GM19395 (cell line): ENCODE measurements around the gene FAM50A.

ENCODE experiments used
- ATAC-seq: cut with Tn5 transposase; IDR thresholded peaks from one replicate; pipeline ENCODE4 v1.9.1; 2021; ENCODE audit warnings: mild to moderate bottlenecking, moderate library complexity; ENCODE audit not compliant: unreplicated experiment

FAM50A gene

DNA sequence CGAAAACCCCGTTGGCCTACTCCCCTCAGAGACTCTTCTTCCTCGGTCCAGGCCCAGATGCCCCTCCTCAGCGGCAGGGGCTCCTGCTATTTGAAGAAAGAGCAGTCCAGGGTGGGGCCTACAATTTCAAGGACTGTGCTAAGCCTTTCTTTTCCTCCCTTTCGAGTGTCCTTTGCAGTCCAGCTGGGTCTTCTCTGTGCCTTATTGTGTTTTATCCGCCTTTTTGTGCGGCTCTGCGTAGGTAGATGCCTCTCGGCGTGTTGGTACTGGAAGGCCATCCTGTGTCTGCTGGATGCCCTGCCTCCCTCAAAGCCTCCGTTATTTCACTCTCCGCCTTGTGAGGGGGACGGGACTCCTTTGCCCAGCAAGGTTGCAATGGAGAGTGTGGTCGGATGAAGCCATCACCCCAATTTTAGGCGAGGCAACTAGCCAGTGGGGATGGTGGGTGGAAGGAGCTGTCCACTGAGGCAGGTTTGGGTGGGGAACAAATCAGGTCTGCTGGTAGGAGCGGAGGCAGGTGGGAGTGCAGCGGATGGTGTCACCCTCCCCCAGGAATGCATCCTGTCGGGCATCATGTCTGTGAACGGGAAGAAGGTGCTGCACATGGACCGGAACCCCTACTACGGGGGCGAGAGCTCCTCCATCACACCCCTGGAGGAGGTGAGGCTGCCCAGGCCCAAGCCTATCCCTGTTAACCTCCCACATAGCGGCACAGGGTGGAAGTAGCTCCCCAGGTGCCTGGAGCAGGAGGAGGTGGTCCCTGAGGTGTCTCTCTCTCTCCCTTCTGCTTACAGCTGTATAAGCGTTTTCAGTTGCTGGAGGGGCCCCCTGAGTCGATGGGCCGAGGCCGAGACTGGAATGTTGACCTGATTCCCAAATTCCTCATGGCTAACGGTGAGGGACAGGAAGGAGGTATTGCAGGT, 5.7 kb upstream of the FAM50A start:
- ATAC-seq = no peak

DNA sequence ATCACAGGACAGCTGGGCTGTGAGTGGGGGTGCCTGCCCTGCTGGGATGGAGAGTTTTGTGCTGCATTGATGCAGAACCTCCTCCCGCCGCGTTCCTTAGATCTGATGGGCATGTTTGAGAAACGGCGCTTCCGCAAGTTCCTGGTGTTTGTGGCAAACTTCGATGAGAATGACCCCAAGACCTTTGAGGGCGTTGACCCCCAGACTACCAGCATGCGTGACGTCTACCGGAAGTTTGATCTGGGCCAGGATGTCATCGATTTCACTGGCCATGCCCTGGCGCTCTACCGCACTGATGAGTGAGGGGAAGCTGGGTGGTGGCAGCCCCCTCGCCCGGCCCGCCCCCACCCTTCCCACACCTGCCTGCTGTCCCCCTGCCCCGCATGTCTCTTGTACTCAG, 4.1 kb upstream of the FAM50A start:
- ATAC-seq = no peak

DNA sequence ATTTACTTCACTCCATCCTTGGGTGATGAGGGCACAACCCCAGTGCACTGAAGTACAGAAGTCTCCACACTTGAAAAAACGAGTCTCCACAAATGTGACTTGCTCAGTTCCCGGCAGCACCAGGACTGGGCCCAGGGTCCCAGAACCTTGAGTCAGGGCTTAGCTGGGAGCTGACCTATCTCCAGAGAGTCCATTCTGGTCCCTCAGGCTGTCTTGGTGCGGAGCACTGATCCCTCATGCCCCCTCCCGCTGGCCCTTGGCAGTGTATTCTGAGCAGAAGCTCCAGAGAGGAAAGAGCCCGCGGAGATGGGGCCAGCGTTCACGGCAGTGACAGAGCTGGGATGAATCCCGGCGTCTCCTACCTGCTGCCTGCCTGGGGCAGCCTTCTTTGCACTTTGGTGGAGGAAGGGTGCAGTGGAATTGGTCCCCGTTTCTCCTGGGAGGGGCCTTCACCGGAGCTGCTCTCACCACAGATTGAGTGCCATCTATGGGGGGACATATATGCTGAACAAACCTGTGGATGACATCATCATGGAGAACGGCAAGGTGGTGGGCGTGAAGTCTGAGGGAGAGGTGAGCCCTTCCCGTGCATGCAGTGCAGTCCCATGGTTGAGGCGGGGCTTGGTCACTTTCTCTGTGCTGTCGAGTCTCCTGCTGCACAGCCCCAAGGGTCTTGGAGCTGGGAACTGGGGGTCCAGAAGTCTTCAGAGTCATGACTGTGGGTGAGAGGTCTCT, 3.2 kb upstream of the FAM50A start:
- ATAC-seq = no peak

DNA sequence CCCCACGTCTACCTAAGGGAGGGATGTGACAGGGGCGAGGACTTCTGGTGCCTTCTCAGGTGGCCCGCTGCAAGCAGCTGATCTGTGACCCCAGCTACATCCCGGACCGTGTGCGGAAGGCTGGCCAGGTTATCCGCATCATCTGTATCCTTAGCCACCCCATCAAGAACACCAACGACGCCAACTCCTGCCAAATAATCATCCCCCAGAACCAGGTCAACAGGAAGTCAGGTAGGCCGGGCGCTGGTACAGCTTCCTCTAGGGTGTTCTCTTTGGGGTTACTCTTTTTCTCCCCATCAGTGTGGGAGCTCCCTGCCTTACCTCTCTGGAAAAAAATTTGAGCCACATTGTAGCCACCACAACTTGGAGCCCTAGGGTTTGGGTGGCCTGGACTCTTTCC, 2.4 kb upstream of the FAM50A start:
- ATAC-seq = no peak

DNA sequence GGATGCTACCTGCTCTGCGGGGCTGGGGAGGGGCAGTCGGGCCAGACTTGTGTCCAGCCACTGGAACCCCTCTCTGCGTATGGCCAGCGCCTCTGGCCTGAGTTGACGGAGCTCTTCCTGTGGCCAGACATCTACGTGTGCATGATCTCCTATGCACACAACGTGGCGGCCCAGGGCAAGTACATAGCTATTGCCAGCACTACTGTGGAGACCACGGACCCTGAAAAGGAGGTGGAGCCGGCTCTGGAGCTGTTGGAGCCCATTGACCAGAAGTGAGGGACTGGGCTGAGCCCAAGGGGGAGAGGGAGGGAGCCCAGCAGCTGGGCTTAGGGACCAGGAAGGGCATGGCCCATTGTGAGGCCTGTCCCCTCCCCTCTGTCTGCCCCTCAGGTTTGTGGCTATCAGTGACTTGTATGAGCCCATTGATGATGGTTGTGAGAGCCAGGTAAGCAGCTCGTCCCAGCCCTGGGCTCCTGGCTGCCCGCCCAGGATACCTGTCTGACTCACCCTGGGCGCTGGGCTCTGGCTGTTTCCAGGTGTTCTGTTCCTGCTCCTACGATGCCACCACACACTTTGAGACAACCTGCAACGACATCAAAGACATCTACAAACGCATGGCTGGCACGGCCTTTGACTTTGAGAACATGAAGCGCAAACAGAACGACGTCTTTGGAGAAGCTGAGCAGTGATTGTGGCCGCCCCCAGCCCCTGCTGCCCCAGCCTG, 1.8 kb upstream of the FAM50A start:
- no peak for ATAC-seq

DNA sequence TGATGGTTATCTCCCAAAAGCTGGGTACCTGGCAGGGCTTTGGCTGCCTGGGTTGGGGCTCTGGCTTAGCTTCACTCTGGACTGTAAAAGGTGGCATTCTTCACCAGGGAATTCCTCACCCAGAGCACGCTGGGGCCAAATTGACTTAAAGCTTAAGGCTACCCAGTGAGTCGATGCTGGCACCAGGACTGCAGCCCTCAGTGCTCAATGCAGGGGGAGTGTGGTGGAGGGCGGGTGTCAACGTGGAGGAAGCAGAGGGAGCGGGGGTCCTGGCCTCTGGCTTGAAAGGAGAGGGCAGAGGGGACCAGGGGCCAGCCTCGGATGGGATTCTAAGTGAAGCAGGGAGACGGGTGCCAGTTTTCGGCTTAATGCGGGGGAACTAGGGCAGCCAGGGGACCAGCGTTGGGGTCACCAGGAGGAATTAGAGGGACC, 446 bp upstream of the FAM50A start:
- ATAC-seq = peak; percentile 25

DNA sequence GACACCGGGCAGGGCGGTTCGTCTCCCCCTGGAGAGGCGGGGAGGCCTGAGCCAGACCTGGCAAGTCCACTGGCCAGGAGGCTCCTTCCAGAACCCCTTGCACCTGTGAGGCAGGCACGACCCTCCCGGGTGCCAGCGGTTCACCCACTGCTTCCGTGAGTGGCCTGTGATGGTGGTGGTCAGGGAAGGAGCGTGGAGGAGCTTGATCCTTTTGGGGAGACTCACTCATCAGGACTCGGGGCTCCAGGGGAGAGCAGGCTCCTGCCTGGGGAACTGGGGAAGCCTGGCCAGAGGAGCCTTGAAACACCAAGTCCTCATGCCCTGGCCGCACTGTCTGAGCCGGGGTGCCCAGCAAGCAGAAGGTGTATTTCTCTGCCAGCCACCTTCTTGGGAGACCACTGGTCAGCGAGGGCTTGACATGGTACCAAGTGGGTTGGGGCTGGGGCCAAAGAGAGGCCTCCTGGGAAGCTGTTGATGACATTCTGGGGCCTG, 860 bp downstream of the FAM50A start:
- ATAC-seq = no peak

DNA sequence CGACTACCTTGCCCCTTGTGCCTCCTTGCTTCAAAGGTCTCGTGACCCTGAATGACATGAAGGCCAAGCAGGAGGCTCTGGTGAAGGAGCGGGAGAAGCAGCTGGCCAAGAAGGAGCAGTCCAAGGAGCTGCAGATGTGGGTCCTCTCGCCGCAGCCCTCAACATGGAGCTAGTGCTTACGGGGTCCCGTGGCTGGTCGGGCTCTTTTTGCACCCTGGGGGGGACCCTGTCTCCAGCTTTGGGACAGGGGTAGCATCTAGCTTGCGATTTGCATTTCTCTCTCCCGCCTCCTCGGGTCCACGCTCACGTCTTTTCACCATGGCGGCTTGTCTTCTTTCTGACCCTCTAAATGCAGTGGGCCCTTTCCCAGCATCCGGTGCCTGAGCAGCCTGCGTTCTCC, 1.8 kb downstream of the FAM50A start:
- no peak for ATAC-seq

DNA sequence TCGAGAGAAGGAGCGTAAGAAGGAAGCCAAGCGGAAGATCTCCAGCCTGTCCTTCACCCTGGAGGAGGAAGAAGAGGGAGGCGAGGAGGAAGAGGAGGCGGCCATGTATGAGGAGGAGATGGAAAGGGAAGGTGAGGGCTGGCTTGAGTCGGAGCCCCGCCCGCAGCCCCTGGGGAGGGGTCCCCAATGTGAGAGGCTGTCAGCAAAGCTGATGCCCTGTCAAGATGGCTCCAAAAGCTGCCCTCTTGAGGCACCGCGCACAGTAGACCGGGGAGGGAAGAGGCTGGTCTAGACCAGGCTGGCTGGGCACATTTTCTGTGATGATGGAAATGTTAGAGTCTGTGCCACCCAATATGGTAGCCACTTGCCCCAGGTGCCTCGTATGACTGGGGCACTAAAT, 2.5 kb downstream of the FAM50A start:
- no peak for ATAC-seq

DNA sequence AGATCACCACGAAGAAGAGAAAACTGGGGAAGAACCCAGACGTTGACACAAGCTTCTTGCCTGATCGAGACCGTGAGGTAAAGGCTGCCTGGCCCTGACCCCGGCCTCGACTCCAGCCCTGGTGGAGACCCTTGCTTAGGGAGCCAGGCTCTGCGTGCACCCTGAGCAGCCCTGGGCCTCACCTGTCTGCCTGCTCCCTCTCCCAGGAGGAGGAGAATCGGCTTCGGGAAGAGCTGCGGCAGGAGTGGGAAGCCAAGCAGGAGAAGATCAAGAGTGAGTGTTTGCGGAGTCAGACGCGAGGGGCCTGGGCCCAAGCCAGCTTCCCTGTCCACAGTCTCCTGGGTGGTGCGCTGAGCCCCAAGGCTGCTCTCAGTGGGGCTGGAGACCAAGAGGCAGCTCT, 4.5 kb downstream of the FAM50A start:
- ATAC-seq = no peak

DNA sequence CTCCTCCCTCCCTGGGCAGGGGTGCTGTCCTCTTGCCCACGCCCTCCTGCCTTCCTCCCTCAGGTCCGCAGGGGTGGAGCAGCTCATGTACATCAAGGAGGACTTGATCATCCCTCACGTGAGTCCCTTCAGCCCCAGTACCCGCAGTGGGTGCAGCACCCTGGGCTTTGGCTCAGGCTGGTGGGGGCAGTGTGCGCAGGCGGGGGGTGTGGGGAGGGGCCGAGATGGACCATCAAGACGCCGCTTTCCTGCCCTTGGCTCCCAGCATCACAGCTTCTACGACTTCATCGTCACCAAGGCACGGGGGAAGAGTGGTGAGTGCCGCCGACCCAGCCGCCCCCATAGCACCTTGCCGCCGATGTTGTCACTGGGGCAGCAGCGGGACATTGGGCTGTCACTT, 5.7 kb downstream of the FAM50A start:
- ATAC-seq = no peak

DNA sequence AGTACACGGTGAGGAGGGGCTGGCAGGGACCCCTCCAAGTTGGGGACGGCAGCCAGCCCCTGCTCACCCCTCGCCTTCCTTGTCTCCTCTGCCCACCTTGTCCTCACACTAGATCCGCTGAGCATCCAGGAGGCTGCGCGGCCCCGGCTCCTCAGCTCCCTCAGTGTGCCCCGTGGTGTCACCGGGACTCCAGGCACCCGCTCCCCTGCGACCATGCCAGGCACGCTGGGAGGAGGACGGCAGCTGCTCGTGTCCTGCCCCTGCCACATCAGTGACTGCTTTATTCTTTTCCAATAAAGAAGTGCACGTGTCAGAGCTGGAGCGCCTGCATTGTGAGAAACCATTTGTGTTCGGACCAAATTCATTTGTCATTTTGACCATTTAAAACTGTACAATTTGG, 6.4 kb downstream of the FAM50A start:
- no peak for ATAC-seq

DNA sequence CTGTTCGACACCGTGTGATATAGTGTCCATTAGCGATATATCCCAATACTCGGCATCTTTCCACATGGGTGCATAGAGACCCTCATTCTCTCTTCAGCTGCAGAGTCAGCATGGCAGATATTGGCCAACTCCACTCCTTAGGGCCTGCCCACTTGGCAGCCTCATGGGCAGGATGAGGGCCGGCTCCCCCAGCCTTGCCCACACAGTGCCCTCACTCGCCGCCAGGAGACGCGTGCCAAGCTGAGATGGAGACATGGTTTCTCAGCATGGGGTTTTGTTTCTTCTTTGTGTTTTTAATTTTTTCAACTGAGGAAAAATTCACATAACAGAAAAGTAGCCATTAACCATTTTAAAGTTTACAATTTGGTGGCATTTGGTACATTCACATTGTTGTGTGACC, 8.9 kb downstream of the FAM50A start:
- ATAC-seq = no peak

DNA sequence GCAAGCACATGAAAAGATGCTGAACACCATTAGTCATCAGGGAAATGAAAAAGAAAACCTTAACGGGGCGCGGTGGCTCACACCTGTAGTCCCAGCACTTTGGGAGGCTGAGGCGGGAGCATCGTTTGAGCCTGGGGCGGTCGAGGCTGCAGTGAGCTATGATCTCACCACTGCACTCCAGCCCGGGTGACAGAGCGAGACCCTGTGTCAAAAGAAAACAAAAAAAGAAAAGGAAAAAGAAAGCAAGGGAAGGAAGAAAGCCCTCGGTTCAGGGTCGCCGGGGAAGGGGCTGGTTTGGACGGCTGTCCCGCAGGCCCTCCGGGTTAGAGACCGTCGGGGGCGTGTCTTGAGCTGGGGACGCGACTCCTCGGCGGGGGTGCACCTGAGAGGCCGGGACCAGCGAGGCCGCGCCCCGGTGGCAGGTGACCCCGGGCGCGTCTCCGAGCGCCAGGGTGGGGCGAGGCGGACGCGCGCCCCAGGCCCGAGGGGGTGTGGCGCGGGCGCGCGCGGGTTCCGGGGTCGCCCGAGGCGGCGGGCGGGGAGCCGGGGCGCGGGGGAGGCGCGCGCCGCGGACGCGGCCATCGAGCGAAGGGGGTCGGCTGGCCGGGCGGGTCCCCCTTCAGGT, 13.7 kb downstream of the FAM50A start:
- ATAC-seq = peak; percentile 44

DNA sequence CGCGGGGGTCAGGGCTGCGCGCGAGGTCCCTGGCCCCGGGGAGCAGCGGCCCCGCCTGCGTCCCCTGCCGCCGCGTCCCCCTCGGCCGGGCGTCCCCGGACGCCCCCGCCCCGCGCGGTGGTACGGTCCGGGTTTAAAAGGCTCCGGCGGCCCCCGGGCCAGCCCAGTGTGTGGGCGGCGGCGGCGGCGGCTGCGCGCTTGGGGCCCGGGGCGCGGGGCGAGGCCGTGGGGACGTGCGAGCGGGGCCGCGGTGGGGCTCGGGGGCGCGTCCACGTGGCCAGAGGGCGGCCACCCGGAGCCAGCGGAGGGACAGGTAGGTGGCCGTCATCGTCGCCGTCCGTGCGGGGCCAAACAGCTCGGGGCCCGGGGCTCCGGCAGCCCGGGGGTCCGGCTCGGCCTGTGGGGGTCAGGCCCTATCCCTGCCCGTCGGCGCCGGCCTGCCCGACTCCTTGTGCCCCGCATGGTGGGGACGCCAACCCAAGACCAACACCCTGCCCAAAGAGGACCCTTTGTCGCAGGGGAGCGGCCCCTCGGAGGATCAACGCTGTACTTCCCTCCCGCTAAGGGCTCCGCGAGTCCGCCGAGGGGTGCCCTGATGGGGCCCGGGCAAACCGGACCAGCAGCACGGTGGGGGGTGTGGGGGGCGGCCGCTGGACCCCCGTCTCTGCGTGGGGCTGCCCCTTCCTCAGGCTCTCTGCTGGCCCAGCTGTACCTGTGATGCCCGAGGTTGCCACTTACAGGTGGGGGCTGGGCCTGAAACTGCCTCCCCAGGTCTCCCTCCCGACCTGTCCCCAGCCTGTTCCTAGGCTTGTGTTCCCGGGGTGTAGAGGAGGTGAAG, 14.4 kb downstream of the FAM50A start, which contains the start of gene PLXNA3:
Gene PLXNA3 (plus strand): TSS at position 166 of the 838 bp plus-strand sequence. CDS start 1,903 bp downstream, outside the sequence.
- ATAC-seq = peak; percentile 62

DNA sequence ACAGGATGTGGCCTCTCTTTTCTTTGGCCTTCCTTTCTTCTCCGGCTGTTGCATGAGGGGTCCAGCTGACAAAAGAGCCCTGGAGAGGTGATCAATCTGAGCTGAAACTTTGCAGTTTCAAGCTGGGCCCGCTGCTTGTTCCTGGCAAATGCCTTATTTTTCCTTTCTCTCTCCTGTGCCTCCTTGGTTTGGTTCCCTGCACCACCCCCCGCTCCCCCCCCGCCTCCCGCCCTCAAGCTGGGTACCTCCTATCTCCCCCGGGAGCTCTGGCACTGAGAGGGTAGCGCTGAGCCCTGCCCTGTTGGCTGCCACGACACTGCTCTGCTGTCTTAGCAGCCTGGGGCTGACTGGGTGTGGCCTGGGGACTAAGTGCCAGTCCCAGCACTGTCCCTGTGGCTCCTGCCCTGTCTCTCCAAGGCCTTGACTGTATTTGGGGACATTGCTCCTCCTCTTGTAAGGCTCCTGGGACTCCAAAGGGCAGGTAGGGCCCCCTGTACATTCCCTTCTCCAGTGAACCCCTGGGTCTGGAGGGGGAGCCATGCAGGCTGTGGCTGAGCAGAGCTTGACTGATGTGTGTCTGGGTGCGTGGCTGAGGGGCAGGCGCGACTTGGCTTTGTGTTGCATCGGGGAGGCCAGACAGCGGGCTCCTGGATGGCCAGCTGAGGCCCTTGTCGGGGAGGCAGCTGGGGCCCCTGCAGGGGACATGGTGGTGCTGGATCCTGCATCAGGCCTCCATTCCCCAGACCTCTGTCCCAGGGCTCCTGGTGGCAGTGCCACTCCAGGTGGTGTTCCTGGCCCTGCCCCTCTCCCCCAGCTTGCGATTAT, 15.2 kb downstream of the FAM50A start:
- no peak for ATAC-seq

DNA sequence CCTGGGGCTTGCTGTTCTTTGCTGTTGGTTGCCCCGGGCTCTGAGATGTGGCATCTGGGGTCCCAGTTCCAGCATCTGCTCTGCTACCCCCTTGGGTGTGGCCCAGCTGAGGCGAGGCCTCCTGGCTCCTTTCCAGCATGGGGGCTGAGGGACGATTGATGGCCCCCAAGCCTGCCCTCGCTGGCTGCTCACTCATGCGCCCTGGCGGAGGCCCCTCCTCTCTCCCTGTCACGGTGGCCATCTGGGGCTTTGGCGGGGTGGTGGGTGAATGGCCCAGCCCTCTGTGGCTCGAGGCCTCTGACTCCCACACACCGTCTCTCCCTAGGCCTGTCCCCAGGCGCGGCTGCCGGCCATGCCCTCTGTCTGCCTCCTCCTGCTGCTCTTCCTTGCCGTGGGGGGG, 15.9 kb downstream of the FAM50A start:
- ATAC-seq = no peak

DNA sequence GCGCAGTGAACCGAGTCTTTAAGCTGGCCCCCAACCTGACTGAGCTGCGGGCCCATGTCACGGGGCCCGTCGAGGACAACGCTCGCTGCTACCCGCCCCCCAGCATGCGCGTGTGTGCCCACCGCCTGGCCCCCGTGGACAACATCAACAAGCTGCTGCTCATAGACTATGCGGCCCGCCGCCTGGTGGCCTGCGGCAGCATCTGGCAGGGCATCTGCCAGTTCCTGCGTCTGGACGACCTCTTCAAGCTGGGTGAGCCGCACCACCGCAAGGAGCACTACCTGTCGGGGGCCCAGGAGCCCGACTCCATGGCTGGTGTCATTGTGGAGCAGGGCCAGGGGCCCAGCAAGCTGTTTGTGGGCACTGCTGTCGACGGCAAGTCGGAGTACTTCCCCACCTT, 16.4 kb downstream of the FAM50A start:
- no peak for ATAC-seq

DNA sequence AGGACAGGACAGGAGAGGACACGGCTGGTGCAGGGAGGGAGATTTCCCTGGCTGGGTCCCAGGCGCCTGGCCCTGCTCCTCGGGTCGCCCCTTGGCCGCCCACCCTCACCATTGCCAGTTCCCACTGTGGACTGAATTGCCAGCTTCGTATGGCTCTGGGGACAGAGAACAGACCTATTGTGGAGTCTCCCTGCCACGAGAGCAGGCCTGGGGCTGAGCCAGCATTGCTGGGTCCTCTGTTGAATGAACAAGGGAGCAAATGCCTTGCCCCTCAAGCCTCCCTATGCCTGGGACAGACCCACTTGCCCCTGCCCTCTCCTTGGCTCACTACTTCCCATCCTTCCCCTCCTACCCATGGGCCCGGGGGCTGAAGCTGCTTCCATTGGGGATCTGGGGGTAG, 18.5 kb downstream of the FAM50A start:
- ATAC-seq = no peak
